Embryonic facial prominence (tissue), 1 donor: ENCODE measurements around the gene STK17A.
"Not testable (repeated sequence)": the region's sequence is repeated elsewhere in the genome, so short reads cannot be mapped to it uniquely, and the experiment has no call there.

Experiments used
- DNase-seq: peaks from one replicate; pipeline ENCODE4 v3.0.0-alpha.2; 2016; ENCODE audit errors: extremely low spot score

STK17A gene

GRCh38 chr7:43596426-43596825 lies 13.5 kb downstream of the STK17A start:
- DNase-seq, result not testable (repeated sequence)

DNA sequence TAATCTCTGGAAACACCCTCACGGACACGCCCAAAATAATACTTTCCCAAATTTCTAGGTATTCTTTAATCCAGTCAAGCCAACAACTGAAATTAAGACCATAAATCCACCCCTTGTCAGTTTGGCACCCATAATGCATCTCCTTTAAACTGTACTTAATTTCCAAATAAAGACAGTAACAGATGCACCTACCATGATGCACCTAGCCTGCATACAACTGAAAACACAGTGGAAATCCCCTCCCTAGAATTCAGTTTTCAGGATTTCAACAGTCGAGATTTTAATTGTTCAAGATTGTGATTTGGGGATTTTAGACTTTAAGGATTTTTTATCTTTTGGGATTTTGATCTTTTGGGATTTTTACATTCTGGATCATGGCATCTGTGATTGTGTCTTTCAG lies 17.1 kb downstream of the STK17A start:
- DNase-seq, result no peak

GRCh38 chr7:43602256-43602655 lies 19.3 kb downstream of the STK17A start:
- no peak for DNase-seq

DNA sequence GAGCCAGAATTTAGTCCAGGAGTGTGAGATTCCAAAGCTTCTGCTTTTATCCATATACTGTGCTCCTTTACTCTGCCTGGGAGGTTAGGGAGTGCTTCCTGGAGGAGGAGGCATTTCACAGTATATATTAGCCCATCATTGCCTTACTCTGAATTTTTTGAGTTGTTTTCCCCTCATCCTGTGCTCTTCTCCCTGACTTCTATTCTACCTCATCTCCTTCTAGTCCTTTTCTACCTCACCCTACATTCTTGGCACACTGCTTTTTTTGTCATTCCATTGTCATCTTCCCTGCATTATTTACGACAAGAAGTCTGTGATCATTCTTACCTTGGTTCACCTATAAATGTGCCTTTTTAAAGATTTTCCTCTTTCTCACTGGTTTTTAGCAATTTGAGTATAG lies 21.3 kb downstream of the STK17A start:
- DNase-seq, result no peak

DNA sequence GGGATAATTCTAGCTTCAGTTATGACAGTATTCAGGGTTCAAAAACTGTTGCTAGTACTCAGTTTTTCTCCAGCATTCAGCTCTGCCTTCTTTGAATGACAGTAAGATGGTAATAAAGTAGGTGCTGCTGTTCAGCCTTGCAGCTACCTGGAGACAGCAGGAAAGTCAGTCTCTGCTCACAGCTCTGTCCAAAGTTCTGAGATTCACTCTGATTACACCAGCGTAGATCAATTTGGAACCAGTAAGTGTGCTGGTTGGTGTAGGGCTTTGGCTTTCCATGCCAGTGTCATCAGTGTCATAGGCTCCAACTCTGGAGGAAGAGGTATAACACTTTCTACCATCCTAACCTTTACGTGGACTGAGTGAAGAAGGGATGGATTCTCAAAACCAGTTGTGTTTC lies 26.2 kb downstream of the STK17A start:
- no peak for DNase-seq

DNA sequence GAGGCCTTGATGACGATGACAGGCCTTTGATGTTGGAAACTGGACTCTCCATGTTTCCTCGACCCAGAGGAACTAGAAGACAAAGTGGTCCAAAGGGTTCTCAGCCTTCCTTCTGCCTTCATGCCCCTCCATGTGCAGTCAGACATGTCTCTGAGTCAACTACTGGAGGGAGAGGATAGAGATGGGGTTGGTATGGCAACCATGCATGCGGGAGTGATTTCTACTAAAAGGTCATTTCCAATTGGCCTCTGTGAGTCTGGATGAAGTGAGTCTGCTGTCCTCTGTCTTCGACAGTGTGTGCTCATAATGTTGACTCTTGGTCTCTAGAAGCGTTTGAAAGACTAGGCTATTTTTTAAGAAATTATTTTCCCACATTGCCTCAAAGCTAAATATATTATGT lies 29.2 kb downstream of the STK17A start:
- DNase-seq, result no peak

DNA sequence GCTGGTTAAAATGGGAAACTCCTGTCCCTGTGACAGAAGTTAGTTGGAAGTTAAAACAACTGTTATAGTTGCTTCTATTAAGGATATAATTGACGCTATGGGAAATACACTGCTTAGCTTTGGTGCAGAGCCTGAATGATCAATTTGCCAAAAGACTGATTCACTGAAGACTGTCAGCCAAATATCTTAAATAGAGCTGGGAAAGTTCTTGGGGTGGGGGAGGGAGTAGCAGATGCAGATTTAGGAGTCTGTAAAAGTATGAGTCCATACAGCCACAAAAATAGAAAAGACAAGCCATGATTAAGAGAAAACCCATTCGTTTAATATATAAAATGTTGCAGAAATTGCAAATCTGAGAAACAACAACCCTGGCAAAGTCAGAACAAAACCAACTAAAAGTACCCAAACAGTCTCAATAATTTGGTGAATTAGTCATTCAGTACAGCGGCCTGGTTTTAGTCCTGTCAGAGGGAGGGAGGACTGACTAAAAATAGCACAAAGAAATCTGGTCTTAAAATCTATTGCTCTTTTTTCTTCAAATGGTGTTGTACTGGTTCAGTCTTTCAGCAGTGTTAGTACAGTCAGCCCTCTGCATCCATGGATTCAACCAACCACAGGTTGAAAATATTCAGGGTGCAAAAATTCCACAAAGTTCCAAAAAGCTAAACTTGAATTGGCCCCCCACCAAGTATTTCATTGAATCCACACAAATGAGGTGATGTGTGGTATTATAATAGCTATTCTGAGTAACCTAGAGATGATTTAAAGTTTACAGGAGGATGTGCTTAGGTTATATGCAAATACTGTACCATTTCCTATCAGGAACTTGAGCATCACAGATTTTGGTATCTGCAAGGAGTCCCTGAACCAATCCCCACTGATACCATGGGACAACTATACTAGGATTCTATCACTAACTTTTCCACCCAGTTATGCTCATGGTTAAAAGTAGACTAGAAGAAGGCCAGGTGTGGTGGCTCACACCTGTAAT lies 30.0 kb downstream of the STK17A start:
- no peak for DNase-seq

DNA sequence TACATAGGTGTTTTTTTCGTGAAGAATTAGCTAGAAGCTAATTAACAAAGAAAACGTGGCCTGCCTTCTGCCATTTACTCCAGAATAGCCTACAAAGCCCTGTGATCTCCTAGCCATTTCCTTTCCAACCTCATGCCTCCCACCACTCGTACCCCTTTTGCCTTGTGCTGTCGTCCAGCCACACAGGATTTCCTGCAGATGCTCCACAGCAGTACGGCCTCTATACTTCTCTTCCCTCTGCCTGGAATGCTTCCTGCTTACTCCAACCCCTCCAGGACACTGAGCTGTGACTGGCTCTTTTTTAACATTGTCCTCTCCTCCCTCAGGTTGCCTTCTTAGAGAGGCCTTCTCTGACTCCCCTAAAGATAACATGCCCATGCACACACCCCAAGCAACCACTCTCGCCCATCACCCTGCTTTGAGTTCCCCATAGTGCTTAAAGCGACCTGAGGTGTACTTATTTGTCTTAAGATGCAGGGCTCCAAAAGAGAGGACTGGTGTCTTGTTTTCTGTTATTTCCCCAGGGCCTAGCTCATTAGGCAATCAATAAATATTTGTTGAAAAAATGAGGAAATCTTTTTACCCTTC lies 32.7 kb downstream of the STK17A start:
- no peak for DNase-seq

DNA sequence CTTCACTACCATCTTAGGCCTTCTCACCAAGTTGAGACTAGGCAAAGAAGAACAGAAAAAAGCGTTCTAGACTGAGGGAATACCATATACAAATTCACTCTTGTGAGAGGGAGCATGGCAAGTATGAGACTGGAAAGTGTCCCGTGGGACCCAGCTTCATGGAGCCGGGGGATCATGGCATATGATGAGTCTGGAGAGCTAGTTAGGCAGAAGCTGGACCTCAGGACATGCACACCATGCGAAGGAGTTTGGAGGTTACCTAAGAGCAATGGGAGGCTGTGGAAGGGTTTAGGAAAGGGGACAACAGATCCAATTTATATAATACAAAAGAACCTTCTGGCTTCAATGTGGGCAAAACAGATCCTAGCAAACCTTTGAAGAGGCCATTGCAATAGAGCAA lies 34.1 kb downstream of the STK17A start:
- no peak for DNase-seq

GRCh38 chr7:43618073-43618472 lies 35.2 kb downstream of the STK17A start:
- DNase-seq, result no peak

DNA sequence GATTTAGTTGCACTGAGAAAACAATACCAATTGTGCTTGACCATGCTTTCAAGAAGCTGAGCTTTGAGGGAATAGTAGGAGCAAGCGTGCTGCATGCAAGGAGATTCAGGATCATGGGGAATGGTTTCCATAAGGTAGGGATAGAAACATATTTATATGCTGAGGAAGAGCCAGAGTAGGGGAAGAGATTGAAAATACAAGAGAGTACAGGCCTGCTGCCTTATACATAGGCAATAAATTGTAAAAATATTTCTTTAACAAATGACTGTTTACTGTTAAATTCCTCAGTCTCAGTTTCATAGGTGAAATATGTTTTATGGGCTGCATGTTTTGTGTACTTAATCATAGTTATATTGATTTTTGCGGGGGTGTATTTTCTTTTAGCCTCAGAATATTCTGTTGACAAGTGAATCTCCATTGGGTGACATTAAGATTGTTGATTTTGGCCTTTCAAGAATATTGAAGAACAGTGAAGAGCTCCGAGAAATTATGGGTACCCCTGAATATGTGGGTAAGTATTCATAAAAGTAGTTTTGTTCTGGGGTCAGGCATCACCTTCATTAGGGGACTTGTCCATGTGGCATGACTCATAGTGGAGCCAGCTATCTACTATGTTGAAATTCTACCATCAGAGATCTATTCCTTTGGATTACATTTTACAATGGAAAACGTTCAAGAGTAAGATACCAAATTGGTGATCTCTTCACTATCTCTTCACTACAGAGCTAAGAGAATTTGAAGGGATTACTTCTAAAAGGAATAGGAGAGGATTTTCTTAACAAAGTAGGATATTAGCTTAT lies 36.5 kb downstream of the STK17A start:
- DNase-seq, result no peak

DNA sequence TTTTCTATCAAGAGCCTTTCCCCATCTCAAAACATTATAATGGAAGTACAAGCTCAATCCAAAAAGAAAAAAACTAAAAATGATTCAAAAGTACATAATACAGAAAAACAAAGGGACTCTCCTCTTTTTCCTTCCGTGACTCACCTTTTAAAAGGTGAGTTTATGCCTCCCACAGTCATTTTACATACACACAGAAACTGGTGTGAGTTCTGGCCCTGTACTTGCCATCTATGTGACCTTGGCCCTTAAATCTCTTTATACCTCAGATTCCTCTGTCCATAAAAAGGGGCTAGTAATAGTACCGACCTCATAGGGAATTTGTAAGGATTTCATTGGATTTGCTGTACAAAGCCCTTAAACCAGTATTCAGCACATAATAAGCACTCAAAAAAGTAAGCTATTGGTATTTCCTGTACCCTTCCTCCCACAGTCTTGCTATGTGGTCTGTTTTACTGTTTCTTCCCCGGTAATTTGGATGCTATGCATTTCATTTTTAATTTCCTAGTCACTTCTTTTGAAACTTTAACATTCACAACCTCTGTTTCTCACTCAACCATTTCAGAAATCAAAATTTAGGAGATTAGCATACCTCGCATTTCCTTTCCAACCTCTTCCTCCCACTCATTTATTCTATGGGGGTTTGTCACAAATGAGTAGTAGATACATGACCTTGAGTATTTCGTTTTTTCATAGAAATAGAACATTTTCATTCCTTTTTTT lies 39.0 kb downstream of the STK17A start:
- DNase-seq, result no peak

DNA sequence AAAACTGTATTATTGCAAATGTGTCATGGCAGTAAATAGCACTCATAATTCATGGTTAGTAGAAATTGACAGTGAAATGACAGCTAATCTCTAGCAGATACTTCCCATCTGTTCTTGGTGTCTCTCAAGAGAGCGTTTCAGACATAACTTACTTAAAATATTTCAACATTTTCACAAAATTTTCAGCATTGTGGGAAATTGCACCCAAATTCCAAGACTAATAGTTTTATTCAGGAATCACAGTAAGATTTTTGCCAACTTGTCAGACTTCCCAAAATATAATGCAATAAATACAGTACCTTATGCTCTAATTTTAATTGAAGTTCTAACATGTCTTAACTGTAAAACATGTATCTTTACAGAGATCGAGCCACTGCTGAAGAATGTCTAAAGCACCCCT lies 41.2 kb downstream of the STK17A start:
- no peak for DNase-seq

DNA sequence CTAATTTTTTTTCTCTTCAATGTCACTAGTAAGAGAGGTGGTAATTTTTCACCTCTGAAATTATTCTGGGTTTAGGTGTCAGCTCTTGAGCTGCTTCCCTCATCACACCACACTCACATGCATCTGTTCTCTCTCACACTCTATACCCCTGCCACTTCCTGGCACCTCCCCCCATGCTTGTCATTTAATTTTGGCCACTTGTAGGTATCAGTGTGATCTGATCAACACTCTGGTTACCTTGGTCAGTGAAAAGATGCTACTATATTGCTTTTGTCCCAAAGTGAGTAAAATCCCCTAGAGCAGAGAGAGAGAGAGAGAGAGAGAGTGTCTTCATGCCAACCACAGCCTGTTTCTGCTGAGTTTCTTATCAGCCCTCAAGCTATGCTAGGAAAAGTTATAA lies 42.5 kb downstream of the STK17A start:
- no peak for DNase-seq

- DNase-seq, result no peak
These were observed 43.1 kb downstream of the STK17A start for GRCh38 chr7:43625980-43626379.

DNA sequence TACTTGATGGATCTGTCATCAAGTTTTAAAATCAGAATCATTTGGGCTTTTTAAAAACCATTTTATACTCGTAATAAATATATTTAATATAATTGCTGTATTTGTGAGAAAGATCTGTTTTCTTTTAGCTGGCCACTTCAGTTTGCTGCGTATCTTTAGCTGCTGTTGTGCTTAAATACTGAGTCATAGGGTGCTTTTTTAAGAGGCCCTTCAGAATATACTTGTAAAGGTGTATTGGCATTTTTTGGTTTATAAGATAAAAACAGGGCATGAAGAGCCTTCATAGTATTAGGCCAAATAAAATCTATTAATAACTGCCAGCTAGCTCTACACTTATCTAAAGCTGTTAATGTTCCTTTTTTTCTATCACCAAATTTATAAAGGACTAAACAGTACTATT lies 43.8 kb downstream of the STK17A start:
- DNase-seq, result no peak

- DNase-seq, result not testable (repeated sequence)
These were observed 44.9 kb downstream of the STK17A start for GRCh38 chr7:43627798-43628197.

GRCh38 chr7:43628431-43628830 lies 45.5 kb downstream of the STK17A start:
- DNase-seq, result no peak

DNA sequence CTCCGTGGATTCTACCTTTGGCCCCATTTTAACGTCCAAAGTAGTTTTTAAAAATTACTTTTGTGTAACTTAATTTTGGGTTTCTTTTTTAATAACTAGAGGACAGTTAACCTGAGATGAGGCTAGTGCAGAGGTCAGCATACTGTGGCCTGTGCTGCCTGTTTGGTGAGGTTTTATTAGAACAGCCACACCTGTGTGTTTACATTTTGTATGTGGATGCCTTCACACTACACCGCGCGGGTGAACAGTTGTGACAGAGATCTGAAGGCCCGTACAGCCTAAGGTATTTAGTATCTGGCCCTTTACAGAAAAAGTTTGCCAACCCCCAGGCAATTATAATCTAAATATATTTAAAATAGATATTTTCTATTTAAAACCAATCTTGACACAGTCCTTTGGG lies 46.9 kb downstream of the STK17A start:
- DNase-seq, result no peak

DNA sequence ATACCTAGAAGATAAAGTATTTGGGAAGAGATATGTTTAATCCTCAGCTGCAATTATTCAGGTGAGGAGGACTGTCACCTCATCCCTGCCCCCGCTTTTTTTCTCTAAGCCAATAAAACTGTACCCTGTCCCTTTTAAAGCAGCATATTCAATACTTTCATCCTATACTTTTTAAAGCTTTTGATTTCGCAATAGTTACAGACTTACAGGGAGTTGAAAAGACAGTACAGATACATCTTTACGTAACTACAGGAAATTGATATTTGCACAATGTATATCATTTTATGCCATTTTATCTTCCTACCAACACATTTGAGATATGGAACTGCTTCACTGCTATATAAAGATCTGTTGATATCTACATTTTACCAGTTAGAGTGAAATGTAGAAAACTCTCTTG lies 47.6 kb downstream of the STK17A start:
- no peak for DNase-seq

- DNase-seq, result no peak
These were observed 48.7 kb downstream of the STK17A start for GRCh38 chr7:43631559-43631958.

DNA sequence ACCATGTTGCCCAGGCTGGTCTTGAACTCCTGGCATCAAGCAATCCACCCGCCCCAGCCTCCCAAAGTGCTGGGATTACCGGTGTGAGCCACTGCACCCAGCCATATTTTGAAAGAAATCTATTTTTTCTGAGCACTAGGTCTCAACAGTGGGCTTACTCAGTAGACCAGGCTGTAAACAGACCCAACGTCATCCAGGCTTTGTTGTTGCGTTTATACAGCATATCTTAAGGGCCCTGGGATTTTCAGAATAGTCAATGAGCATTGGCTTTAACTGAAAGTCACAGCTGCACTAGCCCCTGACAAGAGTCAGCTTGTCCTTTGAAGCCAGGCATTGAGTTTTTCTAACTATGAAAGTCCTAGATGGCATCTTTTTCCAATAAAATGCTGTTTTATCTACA lies 49.8 kb downstream of the STK17A start:
- DNase-seq, result no peak
